Activated CD8-positive, alpha-beta memory T cell treated with anti-CD3 and anti-CD28 coated beads for 24 hours (primary cell): ENCODE data around the gene TRIM27.
"Not testable (repeated sequence)": the region's sequence is repeated elsewhere in the genome, so short reads cannot be mapped to it uniquely, and the experiment has no call there.

Source experiments
- DNase-seq: peaks from one replicate; pipeline ENCODE4 v3.0.0-alpha.2; 2020

Gene TRIM27

GRCh38 chr6:28895131-28895812 lies 28.5 kb downstream of the TRIM27 start:
- DNase-seq = peak; percentile 92

- no peak for DNase-seq
These were observed 30.5 kb downstream of the TRIM27 start for GRCh38 chr6:28893172-28893799.

DNA sequence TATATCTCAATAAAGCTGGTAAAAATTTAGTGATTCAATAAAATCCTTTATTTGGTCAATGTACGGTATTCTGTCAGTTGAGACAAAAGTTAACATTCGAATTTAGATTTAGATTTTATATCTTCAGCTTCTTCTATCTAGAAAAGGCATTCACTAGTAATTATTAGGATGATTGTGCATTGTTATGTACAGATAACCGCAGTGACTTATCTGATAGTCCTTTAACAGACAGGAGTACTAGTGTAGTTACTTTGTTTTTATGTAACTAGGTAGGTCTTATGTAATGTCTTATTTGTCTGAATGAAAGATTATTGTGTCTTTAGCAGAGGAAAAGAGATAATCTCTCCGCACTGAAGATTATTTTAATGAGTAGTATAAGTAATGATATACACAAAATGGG lies 31.3 kb downstream of the TRIM27 start:
- DNase-seq = no peak

- DNase-seq = no peak
These were observed 35.8 kb downstream of the TRIM27 start for GRCh38 chr6:28887796-28888496.

DNA sequence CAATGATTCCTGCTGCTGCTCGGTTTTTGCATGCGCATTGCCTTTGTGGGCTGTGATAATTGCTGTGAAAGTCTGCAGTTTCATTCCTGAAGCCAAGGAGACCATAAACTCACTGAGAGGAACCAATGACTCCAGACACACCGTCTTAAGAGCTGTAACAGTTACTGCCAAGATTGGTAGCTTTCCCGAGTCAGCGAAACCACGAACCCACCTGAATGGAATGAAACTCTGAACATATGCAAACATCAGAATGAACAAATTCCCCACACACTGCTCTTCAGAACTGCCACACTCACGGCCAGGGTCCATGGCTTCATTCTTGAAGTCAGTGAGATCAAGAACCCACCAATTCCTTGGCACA lies 37.7 kb downstream of the TRIM27 start:
- DNase-seq = no peak

- peak; percentile 82 for DNase-seq
These were observed 39.2 kb downstream of the TRIM27 start for GRCh38 chr6:28884423-28885131.

GRCh38 chr6:28880894-28881780 lies 42.6 kb downstream of the TRIM27 start:
- DNase-seq = peak; percentile 94

GRCh38 chr6:28880519-28880893 lies 43.3 kb downstream of the TRIM27 start:
- DNase-seq = no peak

GRCh38 chr6:28876710-28877109 lies 47.1 kb downstream of the TRIM27 start:
- no peak for DNase-seq

- DNase-seq = no peak
These were observed 48.5 kb downstream of the TRIM27 start for GRCh38 chr6:28875191-28875747.

GRCh38 chr6:28872157-28872817 lies 51.5 kb downstream of the TRIM27 start:
- not testable (repeated sequence) for DNase-seq

GRCh38 chr6:28871335-28872156 lies 52.2 kb downstream of the TRIM27 start:
- DNase-seq = no peak

- no peak for DNase-seq
These were observed 54.9 kb downstream of the TRIM27 start for GRCh38 chr6:28868873-28869272.

DNA sequence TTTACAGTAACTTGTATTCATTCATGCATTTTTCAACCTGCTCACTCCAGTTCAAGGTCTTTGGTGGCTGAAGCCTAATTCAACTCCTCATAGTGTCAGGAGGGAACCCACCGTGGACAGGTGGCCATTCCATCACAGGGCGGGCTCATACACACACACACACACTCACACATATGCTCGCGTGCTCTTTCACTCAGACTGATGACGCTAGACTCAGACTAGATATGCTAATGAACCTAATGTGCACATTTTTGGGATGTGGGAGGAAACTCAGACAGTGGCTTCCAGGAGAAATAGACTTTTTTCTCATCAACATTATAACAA lies 56.7 kb downstream of the TRIM27 start:
- DNase-seq = no peak

DNA sequence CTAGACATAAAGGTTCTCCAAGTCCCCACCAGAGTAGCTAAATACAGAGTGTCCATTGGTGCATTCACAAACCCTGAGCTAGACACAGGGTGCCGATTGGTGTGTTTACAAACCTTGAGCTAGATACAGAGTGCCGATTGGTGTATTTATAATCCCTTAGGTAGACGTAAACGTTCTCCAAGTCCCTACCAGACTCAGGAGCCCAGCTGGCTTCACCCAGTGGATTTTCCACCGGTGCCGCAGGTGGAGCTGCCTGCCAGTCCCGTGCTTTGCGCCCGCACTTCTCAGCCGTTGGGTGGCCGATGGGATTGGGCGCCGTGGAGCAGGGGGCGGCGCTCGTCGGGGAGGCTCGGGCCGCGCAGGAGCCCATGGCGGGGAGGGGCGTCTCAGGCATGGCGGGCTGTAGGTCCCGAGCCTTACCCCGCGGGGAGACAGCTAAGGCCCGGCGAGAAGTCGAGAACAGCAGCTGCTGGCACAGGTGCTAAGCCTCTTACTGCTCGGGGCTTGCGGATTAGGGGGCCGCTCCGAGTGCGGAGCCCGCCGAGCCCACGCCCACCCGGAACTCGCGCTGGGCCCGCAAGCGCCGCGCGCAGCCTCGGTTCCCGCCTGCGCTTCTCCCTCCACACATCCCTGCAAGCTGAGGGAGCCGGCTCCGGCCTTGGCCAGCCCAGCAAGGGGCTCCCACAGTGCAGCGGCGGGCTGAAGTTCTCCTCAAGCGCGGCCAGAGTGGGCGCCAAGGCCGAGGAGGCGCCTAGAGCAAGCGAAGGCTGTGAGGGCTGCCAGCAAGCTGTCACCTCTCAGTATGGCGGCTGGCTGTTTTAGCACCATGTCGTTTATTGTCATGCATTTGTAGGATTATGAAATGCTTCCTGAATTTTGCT lies 57.3 kb downstream of the TRIM27 start:
- DNase-seq = peak; percentile 93

DNA sequence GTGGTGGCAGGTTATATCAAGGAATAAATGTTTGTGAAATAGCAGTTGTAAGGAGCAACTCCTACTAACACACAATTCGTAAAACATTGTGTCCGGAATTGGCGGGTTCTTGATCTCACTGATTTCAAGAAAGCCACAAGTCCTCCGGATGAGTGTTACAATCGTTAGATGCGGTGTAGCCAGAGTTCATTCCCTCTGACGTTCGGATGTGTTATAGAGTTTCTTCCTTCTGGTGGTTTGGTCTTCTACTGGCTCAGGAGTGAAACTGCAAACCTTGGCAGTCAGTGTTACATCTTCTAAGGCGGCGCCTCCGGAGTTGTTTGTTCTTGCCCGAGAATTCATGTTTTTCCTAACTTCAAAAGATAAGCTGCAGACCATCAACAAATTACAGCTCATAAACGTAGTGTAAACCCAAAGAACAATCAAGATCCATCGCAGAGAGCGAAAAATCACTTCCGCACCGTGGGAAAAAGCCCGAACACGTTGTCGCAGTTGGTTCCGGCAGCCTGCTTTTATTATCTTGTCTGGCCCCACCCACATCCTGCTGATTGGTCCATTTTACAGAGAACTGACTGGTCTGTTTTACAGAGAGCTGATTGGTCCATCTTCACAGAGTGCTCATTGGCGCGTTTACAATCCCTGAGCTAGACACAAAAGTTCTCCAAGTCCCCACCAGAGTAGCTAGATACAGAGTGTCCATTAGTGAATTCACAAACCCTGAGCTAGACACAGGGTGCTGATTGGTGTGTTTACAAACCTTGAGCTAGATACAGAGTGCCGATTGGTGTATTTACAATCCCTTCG lies 58.2 kb downstream of the TRIM27 start:
- peak; percentile 76 for DNase-seq

DNA sequence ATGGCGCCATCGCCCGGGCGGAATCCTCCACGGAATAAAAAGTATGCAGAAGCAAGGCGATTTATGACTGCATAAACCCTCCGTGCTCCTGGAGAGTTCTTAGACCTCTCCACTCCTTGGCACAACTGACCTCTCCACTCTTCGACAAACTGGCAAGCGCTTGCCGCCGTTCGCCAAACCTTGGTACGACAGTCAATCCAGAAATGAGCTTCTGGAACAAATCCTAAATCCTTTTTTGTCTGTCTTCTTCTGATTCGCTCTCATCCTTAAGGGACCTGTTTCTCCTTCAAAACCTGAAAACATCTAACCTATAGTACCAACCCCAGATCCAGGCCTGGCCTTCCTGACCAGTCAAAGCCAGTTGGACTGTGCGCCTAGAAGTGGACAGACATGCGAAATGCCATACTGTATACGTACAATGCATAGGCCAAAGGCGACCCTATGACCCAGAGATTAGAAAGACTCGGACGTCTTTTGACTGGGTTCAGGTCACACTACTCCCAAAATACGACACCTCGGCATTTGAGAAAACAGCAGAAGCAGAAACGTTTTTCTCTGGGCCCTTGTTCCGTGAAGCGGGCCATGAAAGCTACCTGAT lies 59.4 kb downstream of the TRIM27 start:
- no peak for DNase-seq

- peak; percentile 98 for DNase-seq
These were observed 60.0 kb downstream of the TRIM27 start for GRCh38 chr6:28863604-28864325.
